G401 (cell line): ENCODE data around the gene RELT. TPM values are rescaled to one million over a fixed set of nuclear protein-coding genes. Genes with fewer than 3 reads are reported as not detected.

Source experiments
- DNase-seq: peaks from one replicate; pipeline ENCODE4 v3.0.0-alpha.2; 2015; ENCODE audit warnings: low spot score
- in situ Hi-C: cut with HindIII; loops from 2 replicates; pipeline ENCODE4 v1.10.0; 2016; ENCODE audit warnings: low sequenced_read_pairs, mixed read lengths
- total RNA-seq: library from RNA; depleted of rRNA; stranded (reverse); fragments of >200 nt; shearing (Covaris generic); gene quantifications from 2 replicates; pipeline ENCODE4 v1.2.3, GENCODE V29; 2014

RELT gene
- total RNA-seq, 1 experiment from 2014 or later, result 6.7 TPM

- in situ Hi-C loops, result no loop called here
- DNase-seq, result no peak
Measured at GRCh38 chr11:73388265-73389133, 12.3 kb downstream of the RELT start.

GRCh38 chr11:73389134-73389525 lies 12.9 kb downstream of the RELT start:
- DNase-seq, result no peak

DNA sequence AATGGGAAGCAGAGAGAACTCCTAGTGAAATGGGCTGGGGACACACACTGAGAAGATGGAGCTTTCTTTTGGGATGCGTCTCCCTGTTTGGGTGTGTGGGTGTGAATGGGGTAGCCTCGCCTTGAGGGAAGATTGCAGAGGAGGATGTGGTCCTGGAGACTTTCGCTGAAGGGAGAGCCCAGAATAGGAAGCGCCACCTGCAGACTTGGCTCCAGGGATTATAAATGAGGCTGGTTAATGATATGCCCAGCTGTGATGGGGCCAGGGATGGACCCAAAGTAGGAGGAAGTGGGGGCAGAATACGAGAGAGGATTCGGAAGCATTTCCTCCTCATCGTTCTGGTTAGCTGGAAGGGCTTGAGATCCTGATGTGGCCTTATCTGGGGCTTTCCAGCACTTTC lies 13.7 kb downstream of the RELT start:
- in situ Hi-C loops, result no loop called here
- DNase-seq, result no peak

More at GRCh38 chr11:73389134-73389525, 12.9 kb downstream of the RELT start:
- in situ Hi-C loops, result no loop called here

DNA sequence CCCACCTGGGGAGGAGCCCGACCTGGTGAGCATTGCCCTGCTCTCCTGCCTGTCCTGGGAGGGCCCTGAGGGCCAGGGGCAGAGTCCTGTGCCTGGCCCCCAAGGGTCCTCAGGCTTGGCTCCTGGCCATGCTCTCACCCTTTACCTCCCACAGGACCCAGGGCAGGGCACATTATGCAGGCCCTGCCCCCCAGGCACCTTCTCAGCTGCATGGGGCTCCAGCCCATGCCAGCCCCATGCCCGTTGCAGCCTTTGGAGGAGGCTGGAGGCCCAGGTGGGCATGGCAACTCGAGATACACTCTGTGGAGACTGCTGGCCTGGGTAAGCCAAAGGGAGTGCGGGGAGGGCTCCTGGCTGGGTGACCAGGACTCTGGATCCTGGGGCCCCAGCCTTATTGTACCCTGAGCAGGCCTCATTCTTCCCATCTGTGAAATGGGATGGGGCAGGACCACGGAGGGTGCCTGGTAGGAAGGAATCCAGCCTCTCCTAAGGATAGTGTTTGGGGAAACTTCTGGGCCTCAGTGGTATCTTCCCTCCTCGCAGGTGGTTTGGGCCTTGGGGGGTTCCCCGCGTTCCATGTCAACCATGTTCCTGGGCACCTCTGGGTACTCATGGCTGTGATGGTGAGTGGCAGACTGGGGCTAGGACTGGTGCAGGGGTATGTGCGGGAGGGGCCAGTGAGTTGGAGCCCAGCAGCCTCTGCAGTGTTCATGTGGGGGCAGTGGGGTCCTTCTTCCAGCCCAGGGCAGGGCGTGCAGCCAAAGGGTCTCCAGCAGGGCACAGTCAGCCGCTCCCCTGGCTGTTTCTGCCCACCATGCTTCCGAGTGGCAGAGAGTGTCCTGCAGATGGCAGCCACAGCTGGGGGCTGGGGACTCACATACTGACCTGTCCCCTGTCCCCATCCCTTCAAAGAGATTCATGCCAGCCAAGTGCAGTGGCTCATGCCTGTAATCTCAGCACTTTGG lies 14.7 kb downstream of the RELT start:
- DNase-seq, result no peak
- in situ Hi-C loops, result no loop called here

GRCh38 chr11:73391665-73392064 lies 15.5 kb downstream of the RELT start:
- in situ Hi-C loops, result no loop called here
- DNase-seq, result no peak

- no peak for DNase-seq
- in situ Hi-C loops, result no loop called here
Measured at GRCh38 chr11:73392108-73393010, 16.2 kb downstream of the RELT start.

GRCh38 chr11:73393011-73393380 lies 16.8 kb downstream of the RELT start:
- in situ Hi-C loops, result no loop called here
- no peak for DNase-seq

DNA sequence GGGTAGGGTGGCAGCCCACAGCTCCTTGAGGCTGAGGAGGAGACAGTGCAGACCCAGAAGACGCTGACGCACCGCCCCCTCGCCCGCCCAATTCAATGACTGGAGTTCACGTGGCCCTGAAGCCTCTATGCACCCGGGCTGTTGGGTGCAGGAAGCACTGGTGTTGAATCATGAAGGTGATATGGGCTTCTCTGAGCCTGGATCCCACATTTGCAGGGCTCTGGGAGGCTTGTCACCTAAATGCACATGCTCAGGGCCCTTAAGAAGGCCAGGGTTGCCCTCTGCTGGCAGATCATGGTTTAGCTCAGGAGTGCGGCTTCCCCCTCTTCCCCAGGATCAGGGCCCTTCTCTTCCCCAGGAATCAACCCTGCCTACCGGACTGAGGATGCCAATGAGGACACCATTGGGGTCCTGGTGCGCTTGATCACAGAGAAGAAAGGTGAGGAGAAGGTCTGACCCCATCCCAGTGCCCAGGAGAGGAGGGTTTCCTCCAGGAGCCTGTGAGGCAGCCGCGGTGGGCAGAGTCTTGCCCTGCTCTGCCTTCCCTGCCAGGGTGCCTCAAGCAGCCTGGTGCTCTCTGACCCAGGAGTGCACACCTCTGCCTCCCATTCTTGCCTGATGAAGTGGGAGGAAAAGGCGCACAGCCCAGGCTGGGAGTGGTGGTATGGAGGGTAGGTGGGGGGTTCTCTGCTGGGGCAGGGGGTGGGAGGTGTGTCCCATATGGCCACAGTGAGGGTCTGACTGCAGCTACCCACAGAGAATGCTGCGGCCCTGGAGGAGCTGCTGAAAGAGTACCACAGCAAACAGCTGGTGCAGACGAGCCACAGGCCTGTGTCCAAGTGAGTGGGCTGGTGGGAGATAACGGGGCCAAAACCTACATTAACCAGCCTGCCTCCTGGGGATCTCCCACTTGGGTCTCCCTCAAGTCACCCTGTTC lies 17.5 kb downstream of the RELT start:
- in situ Hi-C loops, result no loop called here
- peak; percentile 86 for DNase-seq

GRCh38 chr11:73394416-73395296 lies 18.5 kb downstream of the RELT start:
- in situ Hi-C loops, result no loop called here
- no peak for DNase-seq

- in situ Hi-C loops, result no loop called here
- DNase-seq, result no peak
Measured at GRCh38 chr11:73395297-73396208, 19.4 kb downstream of the RELT start.

- no peak for DNase-seq
- in situ Hi-C loops, result no loop called here
Measured at GRCh38 chr11:73396251-73396930, 20.2 kb downstream of the RELT start.

- in situ Hi-C loops, result no loop called here
- DNase-seq, result no peak
Measured at GRCh38 chr11:73396985-73397384, 20.8 kb downstream of the RELT start.

GRCh38 chr11:73397468-73398131 lies 21.4 kb downstream of the RELT start:
- in situ Hi-C loops, result no loop called here
- DNase-seq, result no peak

DNA sequence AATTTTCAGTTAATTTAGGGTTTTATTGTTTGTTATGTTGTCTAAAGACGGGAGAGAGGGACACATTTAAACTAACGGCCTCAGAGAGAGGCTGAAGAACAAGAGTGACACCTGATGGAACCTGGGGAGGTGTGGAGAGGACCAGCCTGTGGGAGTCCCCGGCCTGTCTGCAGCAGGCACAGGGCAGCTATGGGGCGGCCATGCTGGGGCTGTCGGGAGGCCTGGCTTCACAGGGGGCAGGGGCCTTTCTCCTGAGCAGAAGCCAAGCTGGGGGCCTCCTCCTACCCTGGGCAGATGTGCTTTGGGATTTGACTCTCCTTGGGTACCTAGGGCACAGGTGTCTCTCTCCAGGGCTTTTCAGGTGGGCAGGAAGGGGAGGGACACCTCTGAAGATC lies 21.9 kb downstream of the RELT start:
- DNase-seq, result no peak
- in situ Hi-C loops, result no loop called here

DNA sequence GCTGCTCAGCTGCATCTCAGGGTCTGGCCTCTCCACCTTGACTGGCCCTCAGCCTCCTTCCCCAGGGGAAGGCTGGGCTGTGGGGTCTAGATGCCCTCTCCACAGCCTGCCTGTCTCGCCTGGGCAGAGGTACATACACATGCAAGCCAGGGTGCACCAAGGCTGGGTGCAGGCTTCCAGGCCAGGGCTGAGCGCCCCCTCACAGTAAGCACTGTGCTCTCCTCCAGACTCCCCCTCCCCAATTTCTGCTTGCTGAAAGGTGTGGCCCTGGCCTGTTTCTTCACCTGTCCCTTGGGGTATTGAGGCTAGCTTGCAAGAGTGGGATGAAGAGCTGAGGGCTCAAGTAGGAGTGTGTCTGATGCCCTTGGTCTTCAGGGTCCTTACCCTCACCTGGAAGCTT lies 22.5 kb downstream of the RELT start:
- in situ Hi-C loops, result no loop called here
- DNase-seq, result no peak
